HG03378 (cell line): Measurements from ENCODE around the gene TAF11L7.
"Not testable (repeated sequence)": the region's sequence is repeated elsewhere in the genome, so short reads cannot be mapped to it uniquely, and the experiment has no call there.

Experiments
- ATAC-seq: cut with Tn5 transposase; IDR thresholded peaks from one replicate; pipeline ENCODE4 v1.9.1; 2021; ENCODE audit warnings: mild to moderate bottlenecking, moderate library complexity; ENCODE audit not compliant: unreplicated experiment

Gene TAF11L7

GRCh38 chr5:17585658-17586057 is at the start of gene TAF11L7:
Gene TAF11L7, minus strand, starts transcription at chr5:17585758.
- ATAC-seq = not testable (repeated sequence)

GRCh38 chr5:17634160-17634559 is 48.6 kb upstream of the TAF11L7 start, which contains the start of gene TAF11L14:
Gene TAF11L14, plus strand, starts transcription at chr5:17634460.
- ATAC-seq = no peak

- ATAC-seq = not testable (repeated sequence)
Measured at GRCh38 chr5:17631788-17632187, 46.2 kb upstream of the TAF11L7 start, which contains the start of gene TAF11L13. Gene TAF11L13, plus strand, starts transcription at chr5:17632088.

- no peak for ATAC-seq
Measured at GRCh38 chr5:17625686-17626085, 40.1 kb upstream of the TAF11L7 start.

- no peak for ATAC-seq
Measured at GRCh38 chr5:17620627-17621026, 35.1 kb upstream of the TAF11L7 start.

- no peak for ATAC-seq
Measured at GRCh38 chr5:17619354-17619753, 33.8 kb upstream of the TAF11L7 start.

GRCh38 chr5:17614872-17615605 is 29.5 kb upstream of the TAF11L7 start:
- ATAC-seq = no peak

- ATAC-seq = not testable (repeated sequence)
Measured at GRCh38 chr5:17610092-17610491, 24.5 kb upstream of the TAF11L7 start, which contains the start of gene TAF11L12. Gene TAF11L12, plus strand, starts transcription at chr5:17610392.

GRCh38 chr5:17607461-17607860 is 21.9 kb upstream of the TAF11L7 start:
- not testable (repeated sequence) for ATAC-seq

GRCh38 chr5:17604951-17605350 is 19.4 kb upstream of the TAF11L7 start:
- no peak for ATAC-seq

- not testable (repeated sequence) for ATAC-seq
Measured at GRCh38 chr5:17603880-17604279, 18.3 kb upstream of the TAF11L7 start, which contains the start of gene TAF11L11. Gene TAF11L11, plus strand, starts transcription at chr5:17604183.

GRCh38 chr5:17597728-17598127 is 12.2 kb upstream of the TAF11L7 start, which contains the start of gene TAF11L10:
Gene TAF11L10, minus strand, starts transcription at chr5:17597828.
- not testable (repeated sequence) for ATAC-seq

- not testable (repeated sequence) for ATAC-seq
Measured at GRCh38 chr5:17594255-17594654, 8.7 kb upstream of the TAF11L7 start, which contains the start of gene TAF11L9. Gene TAF11L9, minus strand, starts transcription at chr5:17594394.

GRCh38 chr5:17590860-17591259 is 5.3 kb upstream of the TAF11L7 start, which contains the start of gene TAF11L8:
Gene TAF11L8, minus strand, starts transcription at chr5:17590960.
- ATAC-seq = not testable (repeated sequence)
